HG03139 (cell line): ENCODE measurements around the gene TRABD2B.

Experiments used
- ATAC-seq: cut with Tn5 transposase; IDR thresholded peaks from one replicate; pipeline ENCODE4 v1.9.1; 2021; ENCODE audit not compliant: unreplicated experiment

TRABD2B gene

DNA sequence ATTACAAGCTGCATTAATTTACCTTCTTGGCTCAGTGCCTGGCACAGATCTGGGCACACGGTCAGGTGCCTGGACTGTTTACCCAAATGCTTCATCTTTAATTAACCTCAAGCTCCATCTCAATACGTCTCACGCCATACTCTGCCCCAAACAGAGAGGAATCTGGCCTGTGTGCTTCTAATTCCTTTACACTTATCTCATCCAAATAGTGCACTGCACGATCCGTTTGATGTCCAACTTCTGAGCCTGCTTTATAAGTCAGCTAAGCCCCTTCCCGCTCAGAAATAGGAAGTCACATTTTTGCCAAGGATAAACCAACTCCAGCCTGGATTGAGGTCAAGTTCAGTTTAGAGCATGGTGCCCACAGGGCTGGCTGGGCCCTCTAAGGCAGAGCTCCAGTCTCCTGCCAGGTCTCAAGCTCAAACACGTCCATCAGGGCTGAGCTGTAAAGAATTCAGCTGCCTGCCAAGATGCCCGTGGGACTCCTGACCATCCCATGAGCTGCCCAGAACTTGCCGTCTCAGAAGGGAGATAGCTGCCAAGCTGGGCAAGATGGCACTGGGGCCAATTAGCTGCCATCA is 233.5 kb downstream of the TRABD2B start:
- no peak for ATAC-seq

DNA sequence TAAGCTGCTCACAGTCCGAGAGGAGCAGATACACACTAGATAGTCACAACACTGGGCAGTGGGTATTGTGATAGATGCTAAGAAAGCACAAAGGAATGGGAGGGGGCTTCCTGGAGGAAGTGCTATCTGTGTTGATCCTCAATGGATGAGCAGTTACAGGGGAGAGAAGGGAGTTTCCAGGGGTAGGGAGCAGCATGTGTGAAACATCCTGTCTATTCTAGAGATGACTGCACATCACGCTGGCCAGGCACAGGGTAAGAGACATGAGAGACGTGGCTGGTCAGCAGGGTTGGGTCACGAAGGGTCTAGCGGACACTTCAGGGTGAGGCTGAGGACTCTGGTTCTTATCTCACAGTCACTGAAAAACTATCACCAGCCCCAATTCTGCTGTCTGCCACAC is 235.2 kb downstream of the TRABD2B start:
- no peak for ATAC-seq

DNA sequence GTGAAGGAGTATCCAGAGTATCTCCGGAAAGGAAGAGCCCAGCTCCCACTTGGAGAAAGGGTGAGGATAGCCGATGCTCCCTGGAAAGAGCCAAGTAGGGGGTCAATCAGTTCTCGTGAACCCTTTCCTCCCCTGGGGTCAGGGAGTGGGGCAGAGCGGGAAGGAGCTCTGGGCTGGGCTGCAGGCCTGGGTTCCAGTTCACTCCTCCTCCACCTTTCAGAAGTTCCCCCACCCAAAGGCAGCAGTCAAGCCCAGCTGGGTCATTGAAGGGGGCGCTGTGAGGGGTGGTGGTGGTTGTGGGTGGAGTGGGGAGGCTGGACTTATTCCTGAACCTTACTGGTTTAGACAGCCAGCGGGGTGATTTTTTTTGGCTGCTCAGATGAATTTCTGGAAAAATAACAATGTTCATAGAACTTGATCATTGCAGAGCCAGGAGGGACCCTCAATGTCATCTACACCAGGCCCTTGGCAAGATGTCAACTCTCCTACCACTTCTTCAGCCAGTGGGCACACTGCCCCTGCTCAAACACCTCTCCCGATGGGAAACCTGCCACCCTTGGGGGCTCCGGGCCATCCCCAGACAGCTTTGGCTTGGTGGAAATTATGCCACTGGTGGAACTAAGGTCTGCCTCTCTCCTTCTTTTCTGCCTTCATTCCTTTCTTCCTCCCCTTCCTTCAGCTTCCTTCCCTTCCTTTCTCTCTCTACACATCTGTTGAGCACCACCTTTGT is 235.8 kb downstream of the TRABD2B start:
- ATAC-seq, result no peak

DNA sequence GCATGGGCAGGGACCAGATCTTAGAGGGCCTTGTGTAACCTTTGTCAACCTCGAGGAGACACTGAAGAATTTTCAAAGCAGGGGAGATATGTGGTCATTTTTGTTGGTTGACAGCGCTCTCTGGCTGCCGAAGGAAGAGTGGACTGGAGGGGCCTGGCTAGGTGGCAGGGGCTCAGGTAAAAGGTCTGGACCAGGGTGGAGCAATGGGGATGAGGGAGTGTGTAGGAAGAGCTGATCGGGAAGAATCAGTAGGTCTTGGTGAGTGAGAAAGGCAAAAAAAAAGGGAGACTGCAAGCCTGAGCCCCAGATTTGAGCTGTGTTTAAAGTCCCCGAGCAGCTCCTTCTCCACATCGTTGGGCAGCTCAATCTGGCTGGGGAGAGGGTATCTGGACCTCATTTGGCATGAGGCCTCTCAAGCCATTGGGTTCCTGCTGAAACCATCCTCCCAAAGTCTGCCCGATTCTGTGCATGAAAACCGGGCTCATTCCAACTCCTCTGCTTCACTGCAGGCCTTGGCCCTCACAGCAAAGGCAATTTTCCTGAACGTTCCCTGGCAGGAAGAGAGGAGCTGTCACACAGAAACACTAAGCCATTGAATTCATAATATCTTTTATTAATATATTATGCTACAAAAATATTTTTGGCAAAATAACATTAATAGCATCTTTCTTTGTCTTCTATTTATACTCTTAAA is 237.1 kb downstream of the TRABD2B start:
- ATAC-seq, result no peak

DNA sequence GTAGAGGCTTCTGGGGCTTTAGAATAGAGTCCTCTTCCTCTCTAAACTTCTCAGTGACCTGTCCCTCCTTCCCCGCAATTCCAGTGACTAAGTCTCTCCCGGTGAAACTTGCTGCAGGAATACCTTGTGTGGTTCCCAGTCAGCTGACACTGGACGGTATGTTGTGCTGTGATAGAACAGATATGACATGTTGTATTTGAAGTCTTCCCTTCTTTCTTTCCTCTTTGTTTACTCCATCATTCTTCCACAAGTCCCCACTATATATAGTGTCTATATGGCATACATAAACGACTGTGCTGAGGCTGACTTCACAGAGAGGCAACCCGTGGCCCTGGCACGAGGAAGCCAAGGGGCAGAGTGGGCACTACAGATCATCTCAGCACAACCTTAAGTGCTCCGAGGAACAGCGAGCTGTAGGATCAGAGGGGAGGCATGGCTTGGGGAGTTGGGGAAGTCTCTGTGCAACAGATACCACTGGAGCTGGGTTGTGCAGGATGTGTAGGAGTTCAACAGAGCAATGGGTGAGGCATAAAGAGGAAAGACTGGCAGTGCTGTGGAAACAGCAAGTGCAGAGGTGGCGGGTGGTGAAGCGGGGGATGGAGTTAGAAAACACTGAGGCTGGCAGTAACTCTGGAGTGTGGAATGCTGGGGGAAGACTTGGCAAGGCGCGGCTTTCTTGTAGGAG is 237.8 kb downstream of the TRABD2B start:
- no peak for ATAC-seq

DNA sequence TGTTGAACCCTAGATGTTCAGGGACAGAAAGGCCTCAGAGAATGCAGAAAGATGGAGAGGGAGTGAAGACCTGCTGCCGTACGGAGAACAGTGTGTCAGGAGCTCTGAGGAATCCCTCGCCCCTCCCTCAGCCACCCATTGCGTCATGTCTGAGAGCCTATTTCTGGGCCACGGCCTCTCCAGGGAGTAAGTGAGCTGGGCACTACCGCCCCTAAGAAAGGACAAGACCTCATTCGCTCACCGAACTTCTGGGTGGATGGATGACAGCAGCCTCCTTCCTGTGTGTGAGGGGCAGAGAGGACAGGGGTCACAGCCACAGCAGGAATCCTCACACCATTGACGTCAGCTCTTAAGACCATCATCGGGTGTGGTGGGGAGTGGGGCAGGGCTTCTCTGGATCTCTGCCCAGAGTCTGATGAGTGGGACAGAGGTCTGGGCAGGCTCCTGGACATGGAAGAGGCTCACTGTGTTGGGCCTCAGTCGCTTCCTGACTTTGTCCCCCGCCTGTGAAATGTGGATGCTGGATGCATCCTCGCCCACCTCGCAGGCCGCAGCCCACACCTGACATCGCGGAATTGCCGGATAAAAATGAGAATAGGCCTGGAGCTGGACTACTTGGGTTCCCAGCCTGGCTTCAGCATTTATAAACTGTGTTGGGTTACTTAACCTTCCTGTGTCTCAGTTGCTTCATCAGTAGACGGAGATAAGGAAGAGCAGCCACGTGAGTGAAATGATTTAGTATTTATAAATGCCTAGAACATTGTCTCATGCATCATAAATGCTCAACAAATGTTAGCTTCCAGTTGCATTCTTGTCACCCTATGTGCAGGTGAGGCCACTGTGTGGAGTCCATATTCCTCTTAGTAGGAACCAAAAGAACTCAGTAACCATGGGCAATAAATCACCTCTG is 238.6 kb downstream of the TRABD2B start:
- ATAC-seq, result no peak

DNA sequence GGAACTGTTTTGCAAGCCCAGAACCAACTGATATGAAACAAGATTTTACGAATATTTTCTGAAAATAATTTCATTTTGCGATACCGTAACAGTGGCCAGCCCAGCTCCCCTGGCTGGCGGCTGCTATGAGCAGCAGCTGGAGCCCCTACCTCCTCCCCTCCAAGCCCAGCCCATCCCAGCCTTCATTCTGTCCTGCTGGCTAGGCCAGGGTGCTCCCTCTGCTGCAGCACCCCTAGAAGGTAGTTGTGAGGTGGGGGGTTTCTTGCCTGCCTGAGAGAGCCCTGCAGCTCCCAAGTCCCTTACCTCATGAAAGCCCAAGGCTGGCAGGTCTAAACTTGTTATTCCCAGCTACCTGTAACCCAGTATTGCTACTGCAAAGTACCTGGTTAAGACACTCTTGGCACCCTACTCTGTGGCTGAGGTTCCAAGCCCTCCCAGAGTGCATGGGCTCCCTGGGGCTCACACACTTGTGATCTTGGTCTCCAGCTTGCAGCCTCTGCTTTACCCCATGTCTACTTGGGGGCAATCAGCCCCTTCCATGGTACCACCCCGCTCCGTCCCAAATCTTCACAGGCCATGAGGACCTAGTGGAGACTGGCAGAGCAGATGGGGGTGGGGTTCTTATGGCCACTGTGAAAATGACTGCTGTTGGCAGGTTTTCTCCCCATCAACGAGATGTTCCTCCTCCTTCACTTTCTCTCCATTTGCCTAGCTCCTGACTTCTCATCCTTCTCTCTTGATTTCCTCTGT is 239.8 kb downstream of the TRABD2B start:
- ATAC-seq, result no peak

DNA sequence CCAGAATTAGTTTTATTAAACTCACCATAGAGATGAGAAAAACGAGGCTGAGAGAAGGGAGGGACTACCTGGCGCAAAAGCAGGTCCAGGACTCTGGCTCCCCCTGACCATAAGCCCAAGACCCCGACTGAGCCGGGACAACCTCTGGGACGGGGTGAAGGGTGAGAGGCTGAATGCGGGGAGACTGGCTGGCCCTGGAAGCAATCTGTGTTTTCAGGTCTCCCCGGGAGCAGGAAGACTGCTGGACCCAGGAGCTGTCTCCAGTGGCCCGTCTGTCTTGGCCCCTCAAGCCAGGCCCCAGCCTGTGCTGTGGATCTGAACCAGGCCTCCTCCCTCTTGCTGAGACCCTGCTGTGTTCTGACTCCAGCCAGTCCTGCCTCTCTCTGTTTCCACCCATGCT is 240.8 kb downstream of the TRABD2B start:
- no peak for ATAC-seq

DNA sequence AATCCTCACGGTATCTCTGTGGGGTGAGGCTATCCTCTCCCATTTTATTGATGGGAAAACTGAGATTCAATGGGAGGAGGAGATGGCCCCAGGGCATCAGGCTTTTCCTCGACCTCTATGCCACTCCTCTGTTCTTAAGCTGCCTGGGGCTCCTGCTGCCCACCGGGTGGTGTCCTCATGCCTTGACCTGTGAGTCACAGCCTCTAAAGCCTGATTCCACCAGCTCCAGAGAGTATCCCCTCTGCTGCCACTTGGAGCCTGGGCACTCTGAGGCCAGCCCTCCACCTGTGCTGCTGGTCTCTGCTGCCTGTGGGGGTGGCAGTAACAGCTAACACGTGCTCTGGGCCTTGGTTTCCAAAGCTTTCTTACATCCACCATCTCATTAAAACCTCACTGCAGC is 241.2 kb downstream of the TRABD2B start:
- ATAC-seq, result no peak

DNA sequence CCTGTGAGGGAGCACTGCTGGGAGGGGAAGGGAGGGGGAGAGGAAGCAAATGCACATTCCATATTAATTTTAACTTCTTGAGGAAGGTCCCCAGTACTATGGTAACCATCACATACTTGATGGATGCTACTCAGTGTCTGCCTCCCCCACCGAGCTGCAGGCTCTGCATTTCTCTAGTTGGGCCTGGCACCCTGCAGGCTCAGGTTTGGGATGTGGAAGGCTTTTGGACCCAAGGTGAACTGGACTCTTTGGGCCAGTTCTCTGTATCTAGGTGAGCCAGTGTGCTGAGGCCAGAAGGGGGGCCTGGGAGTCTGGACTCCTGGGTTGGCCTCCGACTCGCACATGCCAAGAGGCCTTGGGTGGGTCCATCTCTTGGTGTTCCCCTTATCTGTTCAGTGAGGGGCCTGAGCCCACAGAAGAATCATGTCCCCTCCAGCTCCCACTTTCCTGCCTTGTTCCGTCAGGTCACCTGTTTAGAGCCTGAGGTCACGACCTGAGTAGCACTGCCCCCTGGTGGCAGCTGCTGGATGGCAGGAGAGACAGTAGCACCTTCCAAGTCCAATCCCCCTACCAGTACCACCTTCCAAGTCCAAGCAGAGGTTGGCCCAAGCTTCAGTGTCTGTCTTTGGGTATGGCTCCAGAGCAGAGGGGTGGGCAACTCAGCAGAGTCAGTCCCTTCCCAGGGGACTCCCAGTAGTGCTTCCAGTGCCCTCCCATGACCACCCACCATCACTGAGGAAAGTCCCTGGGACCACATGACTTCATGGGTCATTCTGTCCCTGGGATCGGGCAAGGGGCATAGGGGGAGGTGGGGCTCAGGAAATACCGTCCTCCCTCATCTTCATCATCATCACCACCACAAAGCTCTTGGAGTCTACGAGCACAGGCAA is 241.8 kb downstream of the TRABD2B start:
- ATAC-seq, result no peak

DNA sequence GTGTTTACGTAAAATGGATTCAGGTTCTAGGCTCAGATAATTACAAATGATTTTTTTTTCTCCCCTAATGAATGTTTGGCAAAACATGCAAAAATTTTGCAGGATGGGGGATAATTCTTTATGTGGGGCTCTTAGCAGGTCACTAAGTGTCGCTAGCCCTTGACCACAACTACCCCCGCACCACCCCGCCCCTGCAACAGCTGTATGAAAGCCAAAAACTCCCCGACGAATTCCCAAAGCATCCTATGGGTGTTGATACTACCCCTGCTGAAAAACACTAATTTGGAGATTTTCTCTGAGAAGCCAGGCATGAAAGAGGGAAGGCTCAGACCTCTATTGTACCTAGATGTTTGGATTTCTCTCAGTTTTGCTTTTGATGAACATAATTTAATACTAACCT is 243.0 kb downstream of the TRABD2B start:
- ATAC-seq, result no peak

DNA sequence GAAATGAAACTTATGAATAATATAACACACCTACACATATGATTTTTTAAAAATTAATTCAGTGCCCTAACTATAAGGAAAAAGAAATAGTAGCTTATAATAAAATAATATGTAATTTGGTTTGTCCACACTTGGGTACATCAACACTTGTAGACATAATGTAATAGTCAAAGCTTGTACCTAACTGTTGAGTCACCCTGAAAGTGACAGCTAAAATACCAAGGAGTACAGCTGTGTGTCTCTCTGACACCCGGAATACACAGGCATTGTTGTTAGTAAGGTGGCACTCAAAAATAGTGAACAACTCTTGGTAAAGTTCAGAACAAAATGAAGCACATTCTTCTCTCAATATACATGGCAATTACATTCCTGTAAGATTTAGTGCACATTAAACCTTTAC is 243.4 kb downstream of the TRABD2B start:
- ATAC-seq, result no peak

DNA sequence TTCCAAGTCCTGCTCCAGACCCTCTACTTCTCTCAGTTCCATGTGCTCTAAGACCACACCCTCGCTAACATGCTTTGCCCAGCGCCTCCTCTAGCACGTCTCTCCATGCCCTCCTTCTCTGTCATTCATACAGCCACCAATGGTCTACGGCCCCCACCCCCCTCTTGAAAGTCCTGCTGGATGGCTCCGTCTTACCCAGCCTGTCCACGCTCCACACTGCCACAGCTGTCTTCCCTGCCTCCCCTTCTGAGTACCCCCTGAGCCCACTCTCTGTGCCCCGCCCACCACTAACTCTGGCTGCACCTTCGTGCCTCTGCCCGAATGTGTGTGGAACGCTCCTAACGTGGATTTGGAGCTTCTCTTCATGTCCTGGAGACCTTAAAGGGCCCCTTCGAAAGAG is 244.6 kb downstream of the TRABD2B start:
- ATAC-seq, result no peak

DNA sequence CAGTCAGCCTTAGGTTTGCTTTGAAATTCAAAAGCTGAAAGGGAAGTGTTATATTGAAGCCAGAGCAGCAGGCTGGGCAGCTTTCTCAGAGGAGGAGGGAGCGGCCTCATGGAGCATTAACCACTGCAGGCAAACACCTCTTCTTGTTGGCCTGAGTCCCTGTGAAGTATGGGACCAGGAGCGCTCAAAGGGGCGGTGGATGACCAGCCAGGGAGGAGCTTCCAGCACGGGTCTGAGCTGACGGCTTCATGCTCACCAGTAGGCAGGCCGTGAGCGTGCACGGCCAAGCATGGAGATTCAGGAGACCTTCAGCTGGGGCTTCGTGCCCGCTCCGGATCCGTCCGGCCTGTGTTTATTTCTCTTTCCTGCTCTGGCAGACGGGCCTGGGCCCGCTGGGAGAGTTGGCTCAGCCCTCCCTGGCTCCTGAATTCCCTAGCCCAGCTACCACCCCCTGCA is 245.2 kb downstream of the TRABD2B start:
- no peak for ATAC-seq

DNA sequence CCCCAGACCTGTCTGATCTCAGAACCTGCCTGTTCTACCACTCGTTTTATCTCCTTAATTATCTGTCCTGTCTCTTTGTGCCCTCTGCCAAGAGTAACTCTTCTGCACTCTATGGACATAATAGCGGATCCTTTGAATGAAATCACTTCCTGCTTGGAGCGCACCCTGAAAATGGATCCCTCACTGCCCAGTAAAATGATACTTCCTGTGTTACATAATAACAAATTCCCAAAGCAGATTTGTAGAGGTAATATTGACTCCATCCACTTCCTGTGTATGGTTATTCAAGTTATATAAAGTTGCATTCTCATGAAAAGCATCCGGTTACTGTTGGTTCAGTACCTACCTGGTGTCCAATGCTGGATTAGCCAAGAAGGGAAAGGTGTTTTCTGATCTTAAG is 246.0 kb downstream of the TRABD2B start:
- ATAC-seq, result no peak

DNA sequence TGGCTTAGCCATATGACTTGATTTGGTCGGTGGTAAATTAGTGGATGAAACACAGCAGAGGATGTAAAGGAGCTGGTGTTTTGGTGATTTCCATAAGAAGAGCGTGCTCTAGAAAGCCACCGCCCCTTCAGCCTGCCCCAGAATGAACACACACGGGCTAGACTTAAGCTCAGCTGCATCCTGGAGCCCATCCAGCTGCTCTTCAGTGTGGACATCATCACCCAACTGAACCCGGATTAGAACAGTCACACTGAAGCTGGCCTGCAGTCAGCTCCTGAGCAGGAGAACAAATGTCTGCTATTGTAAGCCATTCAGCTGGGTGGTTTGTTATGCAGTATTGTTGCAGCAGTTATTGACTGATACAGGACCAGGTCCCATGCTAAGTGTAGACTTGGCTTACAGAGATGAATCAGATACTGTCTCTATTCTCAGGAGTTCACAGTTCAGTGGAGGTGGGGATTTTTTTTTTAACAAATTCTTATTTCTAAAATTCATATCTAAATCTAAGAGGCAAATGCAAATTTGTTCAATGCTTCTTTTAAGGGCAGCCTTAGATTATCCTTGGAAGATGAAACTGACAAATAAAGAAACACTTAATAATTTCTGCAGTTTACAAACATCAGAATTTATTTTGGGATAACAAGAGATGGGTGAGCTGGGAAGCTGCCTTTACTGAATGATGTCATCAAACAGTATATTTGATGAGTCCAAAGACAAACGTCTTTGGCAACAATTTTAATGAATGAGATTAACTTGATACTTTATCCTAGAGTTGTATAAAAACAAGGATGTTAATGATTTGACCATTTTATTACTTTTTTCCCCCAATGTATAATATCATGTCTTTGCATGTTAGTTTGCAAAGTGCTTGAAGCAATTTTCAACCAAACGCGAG is 251.2 kb downstream of the TRABD2B start:
- ATAC-seq, result no peak

DNA sequence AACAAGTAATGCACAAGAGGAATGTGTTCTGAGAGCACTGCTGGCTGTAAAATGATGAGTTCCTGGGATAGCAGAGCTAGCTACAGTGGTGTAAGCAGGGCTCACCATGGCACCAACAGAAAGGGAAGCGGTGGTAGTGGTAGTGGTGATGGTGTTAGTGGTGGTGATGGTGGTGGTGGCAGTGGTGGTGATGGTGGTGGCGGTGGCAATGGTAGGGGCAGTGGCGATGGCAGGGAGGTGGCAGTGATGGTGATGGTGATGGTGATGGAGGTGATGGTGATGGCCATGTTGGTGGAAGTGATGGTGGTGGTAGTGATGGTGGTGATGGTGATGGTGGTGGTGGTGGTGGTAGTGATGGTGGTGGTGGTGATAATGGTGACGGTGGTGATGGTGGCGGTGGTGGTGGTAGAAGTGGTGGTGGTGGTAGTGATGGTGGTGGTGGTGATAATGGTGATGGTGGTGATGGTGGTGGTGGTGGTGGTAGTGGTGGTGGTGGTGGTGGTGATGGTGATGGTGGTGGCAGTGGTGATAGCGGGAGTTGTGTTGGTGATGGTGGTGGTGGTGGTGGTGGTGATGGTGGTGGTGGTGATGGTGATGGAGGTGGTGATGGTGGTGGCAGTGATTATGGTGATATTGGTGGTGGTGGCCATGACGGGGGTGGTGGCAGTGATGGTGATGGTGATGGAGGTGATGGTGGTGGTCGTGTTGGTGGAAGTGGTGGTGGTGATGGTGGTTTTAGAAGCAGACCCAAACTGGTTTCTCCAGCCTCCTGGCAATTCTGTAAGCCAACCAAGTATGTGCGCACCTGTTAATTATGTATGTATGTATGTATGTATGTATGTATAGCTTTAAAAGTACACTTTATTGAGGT is 254.1 kb downstream of the TRABD2B start:
- ATAC-seq, result no peak
